GM21619 (cell line): ENCODE measurements around the gene CTDP1.

Source experiments
- ATAC-seq: cut with Tn5 transposase; IDR thresholded peaks from one replicate; pipeline ENCODE4 v1.9.1; 2021; ENCODE audit not compliant: unreplicated experiment

Gene CTDP1

GRCh38 chr18:79643054-79643984, 36.3 kb upstream of the CTDP1 start:
- ATAC-seq: no peak

GRCh38 chr18:79644006-79644665, 35.5 kb upstream of the CTDP1 start:
- ATAC-seq: peak; percentile 83

- no peak for ATAC-seq
These were observed 34.9 kb upstream of the CTDP1 start for GRCh38 chr18:79644666-79645057.

GRCh38 chr18:79645291-79645983, 34.2 kb upstream of the CTDP1 start:
- no peak for ATAC-seq

- ATAC-seq: no peak
These were observed 32.3 kb upstream of the CTDP1 start for GRCh38 chr18:79647307-79647706.

- ATAC-seq: no peak
These were observed 28.6 kb upstream of the CTDP1 start for GRCh38 chr18:79650959-79651358.

- ATAC-seq: no peak
These were observed 22.1 kb upstream of the CTDP1 start for GRCh38 chr18:79657342-79657996.

GRCh38 chr18:79658366-79658765, 21.2 kb upstream of the CTDP1 start:
- ATAC-seq: no peak

- no peak for ATAC-seq
These were observed 19.9 kb upstream of the CTDP1 start for GRCh38 chr18:79659733-79660132.

GRCh38 chr18:79662034-79662433, 17.6 kb upstream of the CTDP1 start:
- ATAC-seq: no peak

GRCh38 chr18:79662439-79662838, 17.2 kb upstream of the CTDP1 start:
- ATAC-seq: no peak

- no peak for ATAC-seq
These were observed 15.0 kb upstream of the CTDP1 start for GRCh38 chr18:79664525-79665125.

GRCh38 chr18:79668203-79668602, 11.4 kb upstream of the CTDP1 start:
- ATAC-seq: no peak

- no peak for ATAC-seq
These were observed 6.9 kb upstream of the CTDP1 start for GRCh38 chr18:79672490-79673276.

GRCh38 chr18:79677221-79677620, 2.4 kb upstream of the CTDP1 start:
- ATAC-seq: no peak

GRCh38 chr18:79677840-79678239, 1.8 kb upstream of the CTDP1 start:
- no peak for ATAC-seq

GRCh38 chr18:79678665-79679551, 695 bp upstream of the CTDP1 start:
- ATAC-seq: peak; percentile 91

- peak; percentile 4 for ATAC-seq
These were observed 687 bp downstream of the CTDP1 start for GRCh38 chr18:79680100-79680879.
